Activated T-cell treated with anti-CD3 and anti-CD28 coated beads for 24 hours (primary cell): ENCODE data around the gene SLC24A3.

Experiments used
- DNase-seq: peaks from one replicate; pipeline ENCODE4 v3.0.0-alpha.2; 2020; ENCODE audit warnings: low read depth

SLC24A3 gene

DNA sequence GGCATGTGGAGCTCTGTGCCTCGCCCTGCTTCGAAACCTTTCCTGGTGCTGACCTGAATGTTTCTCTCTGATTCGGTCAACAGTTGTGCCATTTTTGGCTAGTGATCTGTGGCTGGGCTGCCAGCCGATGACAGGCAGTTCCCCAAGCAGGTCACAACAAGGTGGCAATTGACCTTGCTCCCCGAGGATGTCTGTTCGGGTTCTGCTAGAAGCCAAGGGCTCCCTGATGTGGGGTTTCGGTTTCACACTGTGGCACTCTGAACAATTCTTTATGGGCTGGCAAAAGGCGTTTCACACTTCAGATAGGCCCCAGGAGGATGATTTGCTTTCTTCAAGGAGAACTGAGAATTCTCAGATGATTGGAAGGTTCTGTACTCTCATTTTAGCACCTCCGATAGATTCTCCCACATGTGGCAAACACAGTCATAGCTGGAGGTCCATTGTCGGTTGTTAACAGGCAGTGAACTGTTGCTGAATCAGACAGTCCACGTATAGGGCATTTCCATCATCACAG lies 135.6 kb downstream of the SLC24A3 start:
- no peak for DNase-seq

DNA sequence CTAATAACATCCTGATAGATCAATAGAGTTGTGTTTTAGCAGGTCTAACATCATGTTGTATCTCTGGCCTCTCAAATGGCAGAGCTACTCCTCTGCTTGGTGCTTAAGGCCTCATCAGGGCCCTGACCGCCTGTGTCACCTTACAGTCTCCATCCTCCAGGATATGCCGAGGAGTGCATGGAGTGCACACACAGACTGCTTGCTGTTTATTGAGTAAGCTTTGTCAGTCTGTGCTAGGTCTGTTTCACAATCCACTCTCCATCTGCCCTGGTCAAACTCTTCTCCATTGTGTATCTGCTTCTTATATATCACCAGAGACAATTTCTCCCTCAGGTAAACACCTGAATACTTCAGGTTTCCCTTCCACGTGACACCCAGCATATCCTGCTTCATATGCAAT lies 136.1 kb downstream of the SLC24A3 start:
- DNase-seq = no peak

- DNase-seq = no peak
These were observed 137.4 kb downstream of the SLC24A3 start for GRCh38 chr20:19349879-19350278.

DNA sequence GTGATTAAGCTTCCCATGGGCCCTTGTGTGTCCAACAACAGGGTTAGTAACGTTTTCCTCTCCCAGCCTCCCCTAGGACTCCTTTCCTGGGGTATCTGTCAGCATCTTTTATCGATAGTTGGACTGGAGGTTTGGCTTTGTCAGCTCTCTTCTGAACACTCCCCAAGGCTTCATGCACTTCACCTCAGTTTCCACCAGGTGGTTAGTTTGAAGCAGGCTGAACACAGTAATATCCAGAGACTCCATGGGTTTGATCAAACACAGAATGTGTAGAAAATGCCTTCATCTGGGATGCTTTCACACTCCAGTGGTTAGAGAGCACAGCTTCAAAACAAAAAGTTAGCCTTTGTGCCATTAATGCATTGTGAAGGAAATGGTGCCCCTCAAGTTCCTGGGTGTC lies 139.1 kb downstream of the SLC24A3 start:
- DNase-seq = no peak

GRCh38 chr20:19354950-19355349 lies 142.5 kb downstream of the SLC24A3 start:
- no peak for DNase-seq

DNA sequence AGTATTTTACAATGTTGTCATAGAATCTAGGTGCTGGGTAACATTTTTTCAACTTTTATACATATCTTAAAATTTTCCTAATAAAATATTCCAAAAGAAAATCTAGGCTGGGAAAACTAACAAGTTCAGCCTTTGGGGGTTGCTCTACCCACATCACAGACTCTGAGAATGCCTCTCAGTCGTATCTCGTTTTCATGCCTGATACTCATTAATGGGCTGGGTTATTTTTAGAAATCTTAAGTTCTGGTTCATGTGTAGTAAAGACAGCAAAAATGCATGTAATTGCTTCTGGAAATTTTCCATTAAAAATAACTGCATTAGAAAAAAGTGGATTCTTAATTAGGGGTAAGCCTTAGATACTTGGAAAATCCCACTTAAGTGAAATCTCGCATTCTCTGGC lies 149.3 kb downstream of the SLC24A3 start:
- no peak for DNase-seq

- no peak for DNase-seq
These were observed 151.0 kb downstream of the SLC24A3 start for GRCh38 chr20:19363476-19363875.

DNA sequence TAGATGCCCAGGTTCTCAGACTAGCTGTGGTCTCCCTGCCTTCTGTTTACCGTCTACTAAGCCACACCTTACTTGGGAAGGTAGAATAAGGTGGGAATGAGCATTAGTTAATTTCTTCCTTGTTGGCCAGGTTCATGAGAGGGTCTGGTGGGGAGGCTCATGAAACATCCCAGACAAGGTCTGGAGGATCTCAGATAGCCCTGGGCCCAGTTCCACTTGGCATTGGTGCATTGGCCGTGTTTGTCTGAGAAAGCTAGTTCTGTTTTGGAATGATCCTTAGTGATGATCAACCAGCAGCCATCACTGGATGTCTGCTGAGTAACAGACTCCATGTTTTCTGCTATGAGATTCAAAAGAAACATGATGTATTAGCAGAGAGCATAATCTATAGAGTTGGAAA lies 155.1 kb downstream of the SLC24A3 start:
- no peak for DNase-seq

- no peak for DNase-seq
These were observed 155.9 kb downstream of the SLC24A3 start for GRCh38 chr20:19368351-19368750.

DNA sequence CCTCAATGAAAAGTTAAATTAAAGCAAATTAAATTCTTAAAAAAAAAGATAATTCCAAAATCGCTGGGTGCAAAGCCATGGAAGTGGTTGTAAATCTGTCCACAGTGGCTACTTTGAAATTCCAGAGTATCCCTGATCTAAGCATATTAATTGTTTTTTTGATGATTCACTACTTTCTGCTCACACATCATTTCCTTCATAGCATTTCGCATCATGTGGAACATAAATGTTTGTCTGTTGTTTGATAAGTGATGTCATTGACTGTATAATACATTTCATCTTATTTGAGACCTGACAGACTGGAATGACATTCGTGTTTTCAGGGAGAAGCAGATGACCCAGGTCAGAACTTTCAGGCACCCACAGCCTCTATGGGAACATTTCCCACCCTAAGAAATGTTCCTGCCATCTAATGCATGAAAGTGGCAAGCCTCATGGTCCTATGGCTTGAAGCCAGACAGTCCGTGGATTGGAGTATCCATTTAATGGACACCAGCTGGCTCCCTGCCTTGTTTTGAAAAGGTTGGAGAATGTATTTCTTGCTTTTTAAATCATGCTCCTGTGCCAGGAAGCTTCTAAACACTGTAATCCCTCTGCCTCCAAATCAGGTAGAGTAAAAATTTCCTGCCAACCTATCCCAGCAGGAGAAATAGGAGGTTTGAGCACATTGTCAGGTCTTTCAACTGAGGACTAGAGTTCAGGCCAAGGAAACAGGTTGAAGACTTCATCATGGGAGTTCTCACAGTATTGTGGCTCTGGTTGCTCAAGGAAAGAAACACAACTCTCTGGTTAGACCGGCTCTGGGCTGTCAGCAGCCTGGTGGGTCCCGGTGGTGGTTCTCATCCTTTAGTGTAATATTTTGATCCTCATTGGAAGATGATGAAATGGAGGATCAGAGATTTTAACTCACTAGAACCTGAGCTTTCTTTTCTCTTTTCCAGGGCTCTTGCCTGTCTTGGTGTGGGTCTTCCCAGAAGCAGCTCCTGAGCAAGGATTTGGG lies 157.9 kb downstream of the SLC24A3 start:
- no peak for DNase-seq

DNA sequence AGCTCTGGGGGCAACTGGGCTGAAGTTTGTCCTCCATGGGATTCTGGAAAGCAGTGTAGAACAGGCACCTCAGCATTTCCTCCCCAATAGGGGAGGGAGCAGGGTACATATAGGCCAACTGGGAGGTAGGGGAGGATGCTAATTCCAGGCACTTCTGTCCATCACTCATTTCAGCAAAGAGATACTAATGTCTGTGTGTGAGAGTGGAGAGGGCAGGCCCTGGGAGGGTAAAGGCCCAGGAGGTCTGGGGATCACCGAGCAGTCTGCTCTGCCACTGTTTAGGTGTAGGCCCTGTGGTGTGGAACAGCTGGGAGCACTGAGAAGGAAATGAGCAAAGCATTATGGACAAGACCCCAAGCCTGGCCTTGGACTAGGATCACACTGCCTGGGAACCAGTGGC lies 158.7 kb downstream of the SLC24A3 start:
- DNase-seq = no peak

GRCh38 chr20:19374216-19374615 lies 161.8 kb downstream of the SLC24A3 start:
- no peak for DNase-seq

DNA sequence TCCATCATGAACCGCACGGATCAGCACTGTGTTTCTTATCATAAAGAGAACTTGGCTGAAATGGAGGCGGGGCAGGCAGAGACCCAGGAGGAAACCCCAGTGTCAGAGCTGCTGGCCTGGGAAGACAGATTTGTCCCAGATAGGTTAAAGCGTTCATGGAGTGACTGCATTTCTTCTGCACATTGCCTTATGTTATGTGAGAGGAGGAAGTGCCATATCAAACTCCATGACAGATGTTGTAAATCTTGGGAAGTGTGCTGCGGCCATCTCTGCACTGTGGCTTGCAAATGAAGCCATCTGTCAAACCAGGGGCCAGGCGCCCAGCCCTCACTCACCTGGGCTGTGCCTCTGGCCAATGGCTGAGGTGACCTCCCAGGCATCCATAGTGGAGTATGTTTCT lies 163.0 kb downstream of the SLC24A3 start:
- no peak for DNase-seq

DNA sequence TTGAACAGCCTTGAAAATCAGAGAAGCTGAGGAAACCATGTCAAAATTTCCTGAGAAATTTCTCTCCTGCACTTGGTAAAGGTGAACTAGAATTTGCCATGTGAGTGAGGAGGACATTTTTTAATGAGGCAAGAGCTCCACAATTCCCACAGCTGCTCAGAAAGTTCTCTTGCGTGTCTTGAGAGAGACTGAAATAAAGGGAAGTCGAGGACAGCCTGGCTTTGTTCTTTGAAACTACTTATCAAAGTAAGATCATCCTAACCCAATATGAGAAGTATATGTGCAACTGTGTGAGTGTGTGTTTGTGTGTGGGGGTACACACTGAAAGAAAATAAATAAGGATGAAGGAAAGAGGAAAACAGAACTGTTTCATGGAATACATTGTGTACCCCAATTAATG lies 163.4 kb downstream of the SLC24A3 start:
- no peak for DNase-seq

- DNase-seq = no peak
These were observed 164.2 kb downstream of the SLC24A3 start for GRCh38 chr20:19376451-19377229.

DNA sequence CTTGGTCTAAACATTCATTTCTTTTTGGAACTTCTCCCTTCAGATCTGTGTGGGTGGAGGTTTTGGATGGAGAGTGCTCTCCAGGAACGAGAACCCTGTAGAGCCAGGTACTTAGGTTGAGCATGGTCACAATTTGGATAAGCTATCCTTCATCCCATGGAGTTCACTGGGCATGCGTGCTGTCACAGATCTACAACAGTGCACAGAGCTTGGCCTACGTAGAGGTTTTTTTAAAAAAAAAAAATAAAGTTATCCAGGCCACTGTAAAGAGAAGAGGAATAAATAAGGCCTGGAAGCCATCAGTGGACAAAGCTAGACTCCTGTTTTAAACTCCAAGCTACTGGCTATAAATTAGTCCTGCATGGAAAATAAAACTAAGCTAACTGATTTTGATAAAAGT lies 165.6 kb downstream of the SLC24A3 start:
- DNase-seq = no peak

- DNase-seq = no peak
These were observed 167.8 kb downstream of the SLC24A3 start for GRCh38 chr20:19380211-19380610.

GRCh38 chr20:19381947-19382346 lies 169.5 kb downstream of the SLC24A3 start:
- no peak for DNase-seq

DNA sequence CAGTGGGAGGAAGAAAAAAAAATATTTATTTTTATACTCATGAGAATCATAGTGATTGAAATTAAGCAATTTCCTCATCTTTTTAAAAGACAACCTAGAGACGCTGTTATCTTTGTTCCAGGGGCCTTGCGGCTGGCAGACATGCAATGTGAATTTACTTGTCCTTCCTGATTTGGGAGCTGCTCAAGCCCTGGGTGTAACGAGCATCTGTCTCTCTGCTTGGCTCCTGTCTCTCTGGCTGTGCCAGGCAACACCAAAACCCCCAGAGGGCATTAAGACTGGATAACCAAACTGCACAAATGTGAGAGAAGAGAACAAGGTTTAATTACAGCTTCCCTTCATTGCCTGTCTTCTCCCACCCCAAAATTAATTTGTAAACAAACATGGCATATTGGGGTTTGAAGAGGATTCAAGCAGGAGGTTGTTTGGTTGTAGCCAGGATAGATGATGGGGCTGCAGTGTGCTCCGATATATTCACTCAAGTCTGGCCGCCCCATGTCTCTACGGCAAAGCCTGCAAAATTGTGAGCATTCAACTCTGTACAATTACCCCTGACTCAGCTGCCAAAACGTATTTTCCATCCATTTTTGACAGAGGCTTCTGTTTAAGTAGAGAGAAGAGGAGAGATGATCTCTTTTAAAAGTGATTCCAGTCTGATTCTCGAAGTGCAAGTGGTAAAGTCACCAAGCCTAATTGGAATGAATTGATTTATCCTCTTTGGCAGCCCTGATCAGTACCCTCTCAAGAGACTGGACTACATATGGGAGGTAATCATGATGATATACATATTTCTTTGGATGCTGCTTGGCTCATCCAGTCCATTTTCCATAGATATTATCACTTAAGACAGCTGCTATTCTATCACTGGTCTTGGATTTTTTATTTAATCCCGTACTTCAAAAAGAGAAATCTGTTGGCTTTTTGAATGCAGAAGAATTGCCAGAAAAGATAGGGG lies 170.2 kb downstream of the SLC24A3 start:
- no peak for DNase-seq

GRCh38 chr20:19384940-19385339 lies 172.5 kb downstream of the SLC24A3 start:
- no peak for DNase-seq

DNA sequence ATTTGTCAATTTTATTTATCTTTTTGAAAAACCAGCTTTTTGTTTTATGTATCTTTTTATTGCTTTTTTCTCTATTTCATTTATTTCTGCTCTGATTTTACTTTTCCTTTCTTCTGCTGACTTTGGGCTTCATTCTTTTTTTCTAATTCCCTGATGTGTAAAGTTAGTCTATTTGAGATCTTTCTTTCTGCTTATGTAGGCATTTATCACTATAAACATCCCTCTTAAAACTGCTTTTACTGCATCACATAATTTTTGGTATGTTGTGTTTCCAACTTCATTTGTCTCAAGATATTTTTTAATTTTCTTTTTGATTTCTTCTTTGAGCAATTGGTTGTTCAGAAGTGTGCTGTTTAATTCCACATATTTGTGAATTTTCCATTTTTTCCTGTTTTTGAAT lies 174.8 kb downstream of the SLC24A3 start:
- no peak for DNase-seq
